T-helper 2 cell treated with Interferon-gamma antibody and Interleukin-4, amounts not matched to agents 100 ng/mL and 5 ng/mL, for 36 hours (primary cell): ENCODE results near the gene CFAP77. TPM values are rescaled to one million over a fixed set of nuclear protein-coding genes. Genes with fewer than 3 reads are reported as not detected.

Experiments
- intact Hi-C: fragments of 100-400 bp; cut with micrococcal nuclease; formaldehyde crosslinking; loops from one replicate; pipeline ENCODE4 v1.15.1; 2023
- total RNA-seq: library from RNA; stranded (reverse); gene quantifications from 2 replicates; pipeline ENCODE4 v1.2.3, GENCODE V29; 2022

Gene CFAP77
- total RNA-seq, 1 donor from 2014 or later, result not detected

DNA sequence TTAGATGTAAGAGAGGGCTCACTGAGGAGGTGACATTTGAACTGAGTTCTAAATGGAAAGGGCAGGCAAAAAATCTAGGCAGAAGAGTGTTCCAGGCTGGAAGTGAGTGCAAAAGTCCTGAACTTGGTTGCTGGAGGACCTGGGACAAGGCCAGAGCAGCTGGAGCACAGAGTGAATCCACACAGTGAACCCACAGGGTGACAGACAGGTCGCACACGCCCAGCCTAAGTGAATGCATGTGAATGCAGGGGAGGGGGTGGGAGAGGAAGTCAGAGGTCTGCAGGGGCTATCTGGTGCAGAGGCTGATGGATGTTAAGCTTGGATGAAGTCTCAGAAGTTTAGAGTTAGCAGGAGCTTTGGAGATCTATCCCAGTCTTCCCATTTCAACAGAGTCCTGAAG, 2.8 kb upstream of the CFAP77 start:
- intact Hi-C loops, result loop anchor here (5.0 to 10.0 kb wide), 2 partner anchors 242 to 265 kb away; partner anchors contain the start of genes GTF3C4 and NTNG2

DNA sequence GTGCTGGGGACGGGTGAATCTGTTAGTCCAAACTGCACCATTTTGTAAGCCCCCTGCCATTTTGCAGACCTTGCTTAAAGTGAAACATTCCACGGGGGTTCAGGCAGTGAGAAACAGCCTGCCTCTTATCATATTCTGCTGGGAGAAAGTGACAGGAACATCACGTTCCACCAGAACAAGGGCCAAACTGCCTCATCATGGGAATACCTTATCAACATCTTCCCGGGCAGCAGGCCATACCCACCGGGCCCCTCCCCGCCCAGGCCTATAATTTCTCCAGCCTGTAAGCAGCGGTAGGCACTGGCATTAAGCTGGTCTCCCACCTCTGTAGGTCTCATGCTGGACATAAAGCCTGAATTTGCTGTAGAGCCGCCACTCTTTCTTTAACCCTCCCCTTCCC, 1.5 kb upstream of the CFAP77 start:
- intact Hi-C loops, result loop anchor here (5.0 to 10.0 kb wide), 2 partner anchors 244 to 264 kb away; partner anchors contain the start of genes GTF3C4 and NTNG2

DNA sequence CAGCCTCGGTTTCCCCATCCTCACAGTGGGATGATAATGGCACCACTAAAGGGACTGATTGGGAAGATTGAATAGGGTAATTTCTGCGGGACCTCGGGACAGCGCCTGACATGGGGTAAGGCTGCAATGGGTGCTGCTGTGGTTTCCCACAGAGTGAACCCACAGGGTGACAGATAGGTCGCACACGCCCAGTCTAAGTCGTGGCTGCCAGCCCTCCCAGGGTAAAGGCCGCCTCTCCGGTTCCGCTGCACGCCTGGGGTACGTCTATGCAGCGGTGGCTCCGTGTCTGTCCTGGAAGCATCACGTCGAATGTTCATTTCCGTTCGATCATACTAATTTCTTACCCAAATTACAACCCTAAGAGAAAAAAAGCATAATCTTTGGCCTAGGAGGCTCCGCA, 631 bp downstream of the CFAP77 start:
- intact Hi-C loops, result loop anchor here (2.0 to 5.0 kb wide), 4 partner anchors 77 to 492 kb away; no protein-coding TSS in a partner anchor

DNA sequence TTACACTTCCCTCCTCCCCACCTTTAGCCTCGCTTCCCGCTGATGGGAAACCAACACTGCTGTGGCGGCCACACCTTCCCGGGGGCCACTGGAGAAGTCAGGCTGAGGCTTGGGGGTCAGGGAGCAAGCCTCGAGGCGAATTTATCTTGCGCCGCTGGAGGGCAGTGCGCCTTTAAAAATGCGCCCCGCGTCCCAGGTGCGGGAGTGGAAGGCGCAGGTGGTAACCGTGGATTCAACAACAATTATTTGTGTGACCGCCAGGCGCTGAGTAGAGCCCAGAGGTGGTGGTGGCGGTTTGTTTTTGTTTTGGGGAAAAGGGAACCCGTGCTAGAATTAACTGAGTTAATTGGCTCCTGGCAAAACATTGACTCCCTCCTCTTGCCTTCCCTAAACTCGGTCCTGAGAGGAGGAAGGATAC, 1.1 kb downstream of the CFAP77 start:
- intact Hi-C loops, result loop anchor here (2.0 to 5.0 kb wide), 4 partner anchors 76 to 492 kb away; no protein-coding TSS in a partner anchor

DNA sequence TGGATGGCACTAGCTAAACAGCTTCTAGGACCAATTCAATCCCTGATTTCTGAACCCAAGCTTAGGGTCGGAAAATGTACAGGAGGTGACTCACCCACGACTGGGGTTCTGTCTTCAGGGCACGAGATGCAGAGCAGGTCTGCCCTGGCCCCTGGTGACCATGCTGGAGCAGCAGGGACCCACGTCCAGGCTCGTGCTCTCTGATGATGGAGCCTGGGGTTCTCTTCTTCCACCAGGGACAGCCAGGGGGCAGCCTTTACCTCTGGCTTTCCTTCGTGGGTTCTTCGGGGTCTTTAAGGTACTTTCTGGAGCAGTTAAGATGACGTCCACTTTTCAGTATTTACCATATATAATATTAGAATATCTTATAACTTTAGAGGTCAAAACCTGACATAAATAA, 2.1 kb downstream of the CFAP77 start:
- intact Hi-C loops, result loop anchor here (2.0 to 5.0 kb wide), 4 partner anchors 75 to 561 kb away; no protein-coding TSS in a partner anchor

DNA sequence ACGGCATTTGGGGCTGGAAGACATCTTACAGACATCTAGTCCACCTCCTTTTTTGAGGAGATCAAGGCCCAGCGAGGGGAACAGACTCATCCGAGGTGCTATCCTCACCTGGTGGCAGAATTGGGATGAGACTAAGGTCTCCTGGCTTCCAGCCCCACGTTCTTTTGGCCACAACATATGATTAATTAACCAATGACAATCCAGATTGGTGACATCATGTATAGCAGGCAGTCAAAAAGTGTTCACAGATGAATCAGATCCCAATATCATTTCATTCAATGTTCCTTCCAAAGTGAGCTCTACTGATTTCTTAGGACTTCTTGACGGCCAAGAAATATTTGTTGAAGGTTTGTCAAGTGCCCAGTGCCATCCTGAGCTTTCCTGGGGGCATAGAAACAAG, 3.9 kb downstream of the CFAP77 start:
- intact Hi-C loops, result loop anchor here (2.0 to 5.0 kb wide), 4 partner anchors 73 to 559 kb away; no protein-coding TSS in a partner anchor

DNA sequence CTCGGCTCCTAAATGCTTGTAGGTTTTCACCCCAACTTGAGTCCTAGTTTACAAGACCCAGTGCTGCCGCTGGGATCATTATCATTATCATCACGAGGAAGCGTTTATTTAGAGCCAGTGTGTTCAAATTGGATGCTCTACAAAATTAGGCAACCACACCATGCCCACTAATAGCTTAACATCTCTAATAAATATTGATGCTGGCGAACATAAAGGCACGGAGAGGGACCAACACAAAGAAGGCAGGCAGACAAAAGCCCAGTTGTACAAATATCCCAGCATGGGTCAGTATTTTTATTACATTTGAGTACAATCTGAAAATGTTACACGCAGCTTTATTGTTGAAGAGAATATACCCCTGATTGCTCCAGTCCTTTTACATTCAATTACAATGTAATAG, 4.7 kb downstream of the CFAP77 start:
- intact Hi-C loops, result loop anchor here (5.0 kb wide), 2 partner anchors 73 to 93 kb away; no protein-coding TSS in a partner anchor

DNA sequence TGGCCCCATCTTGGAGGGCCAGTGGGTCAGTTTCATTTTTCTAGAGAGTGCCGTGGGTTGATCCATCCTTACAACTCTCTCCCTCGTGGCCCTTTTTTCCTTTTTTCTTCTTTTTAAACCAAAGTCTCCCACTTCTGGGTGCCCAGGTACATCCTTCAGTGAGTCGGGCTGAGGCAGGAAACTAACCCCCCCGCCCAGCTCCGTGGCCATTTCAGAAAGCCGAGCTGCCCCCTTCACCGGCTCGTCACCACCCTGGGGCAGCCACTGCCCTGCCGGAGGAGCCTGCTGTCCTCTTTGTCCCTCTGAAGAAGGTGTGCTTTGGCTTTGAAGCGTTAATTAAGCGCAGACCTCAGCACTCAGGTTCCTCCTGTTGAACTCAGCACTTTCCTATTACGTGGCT, 5.2 kb downstream of the CFAP77 start:
- intact Hi-C loops, result no loop called here

DNA sequence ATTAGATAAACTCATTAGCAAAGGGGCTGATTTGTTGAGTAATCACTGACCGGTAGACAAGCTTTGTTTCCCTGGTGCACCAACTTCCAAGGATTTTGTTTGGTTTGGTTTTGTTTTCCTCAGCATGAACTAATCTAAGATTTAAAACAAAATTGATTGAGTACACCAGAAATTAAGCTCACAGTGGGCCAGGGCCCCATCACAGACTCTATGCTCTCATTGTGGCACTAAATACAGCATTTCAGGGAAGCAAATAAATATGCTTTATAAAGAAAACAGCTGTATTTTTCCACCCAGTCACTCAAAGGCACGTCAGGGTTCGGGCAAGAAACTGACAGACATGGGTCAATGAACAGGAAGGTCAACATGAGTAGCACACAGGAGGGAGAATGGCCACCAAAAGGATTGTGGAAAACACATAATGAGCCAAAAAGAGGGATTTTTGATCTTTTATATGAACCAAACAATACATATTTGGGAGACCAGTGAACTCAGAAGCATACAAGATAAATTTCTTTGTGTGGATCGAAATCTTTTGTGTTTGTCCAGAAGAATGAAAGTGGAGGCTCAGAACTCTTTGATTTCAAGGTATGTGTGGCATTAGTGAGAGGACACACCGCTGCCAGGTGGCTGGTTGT, 8.8 kb downstream of the CFAP77 start:
- intact Hi-C loops, result no loop called here

DNA sequence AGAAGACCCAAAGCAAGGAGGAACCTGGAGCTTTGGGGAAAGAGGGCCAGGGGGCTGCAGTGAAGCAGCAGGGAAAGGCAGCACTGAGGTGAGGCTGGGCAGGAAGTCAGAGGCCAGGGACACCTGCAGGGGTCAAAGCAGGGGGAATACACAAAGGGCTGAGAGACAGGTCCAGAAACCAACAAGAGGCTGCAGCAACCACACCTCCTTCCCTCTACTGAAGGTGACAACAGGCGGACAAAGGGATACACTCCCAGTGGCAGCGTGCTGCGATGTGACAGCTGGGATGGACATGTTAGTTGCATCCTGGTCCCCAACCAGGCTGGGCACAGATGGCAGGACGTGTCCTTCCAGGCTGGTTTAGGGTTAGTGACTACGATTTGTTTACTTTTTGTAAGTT, 12.6 kb downstream of the CFAP77 start:
- intact Hi-C loops, result no loop called here

DNA sequence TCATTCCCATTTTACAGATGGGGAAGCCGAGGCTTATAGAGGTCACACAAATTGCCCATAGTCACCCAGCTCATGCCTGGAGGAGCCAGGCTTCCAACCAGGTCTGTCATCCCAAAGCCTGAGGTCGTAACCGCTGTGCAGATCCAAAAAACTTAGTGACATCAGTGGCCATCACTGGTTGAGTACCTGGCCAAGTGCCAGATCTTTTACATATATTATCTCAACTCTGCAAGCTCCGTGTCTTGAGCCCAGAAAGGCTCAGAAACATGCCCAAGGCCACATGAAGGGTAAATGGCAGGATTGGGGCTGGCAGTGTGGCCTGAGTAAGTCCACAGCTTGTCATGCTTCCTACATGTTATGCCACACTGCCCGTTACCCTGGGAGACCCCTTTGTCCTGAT, 13.5 kb downstream of the CFAP77 start:
- intact Hi-C loops, result no loop called here

DNA sequence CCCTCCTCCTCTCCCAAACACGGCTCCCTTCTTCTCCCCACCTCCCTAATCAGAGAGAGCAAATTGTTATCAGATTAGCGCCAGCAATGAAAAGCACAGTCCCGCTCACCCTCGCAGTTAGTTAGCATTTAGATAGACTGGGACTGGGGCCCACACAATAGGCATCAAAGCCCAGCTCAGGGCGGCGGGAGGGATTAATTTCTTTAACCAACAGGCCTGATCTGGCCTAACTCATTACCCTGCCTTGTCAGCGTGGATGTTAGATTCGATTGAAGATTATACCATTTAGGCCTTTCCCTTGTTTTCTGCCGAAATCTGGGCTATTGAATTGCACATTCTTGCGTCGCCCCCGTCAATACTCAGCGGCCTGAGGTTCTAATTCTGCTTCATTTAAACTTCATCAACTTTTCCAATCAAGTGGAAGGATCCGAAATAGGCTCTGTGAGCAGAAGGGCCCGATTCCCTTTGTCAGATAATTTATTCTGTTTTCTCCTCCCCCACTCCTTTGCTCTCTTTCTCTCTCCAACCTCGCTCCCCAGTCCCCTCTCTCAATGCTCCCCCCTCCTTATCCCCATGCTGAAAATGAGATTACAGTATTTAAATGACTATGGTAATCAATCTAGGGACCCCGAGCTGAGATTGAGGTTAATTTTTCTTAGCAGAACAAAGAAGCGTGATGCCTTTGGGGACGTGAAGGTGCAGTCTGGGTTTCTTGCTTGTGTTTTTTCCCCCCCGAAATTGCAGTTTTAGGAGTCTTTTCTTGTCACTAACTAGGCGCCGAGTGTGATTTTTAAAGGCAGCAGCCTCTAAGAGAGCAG, 15.1 kb downstream of the CFAP77 start:
- intact Hi-C loops, result no loop called here

DNA sequence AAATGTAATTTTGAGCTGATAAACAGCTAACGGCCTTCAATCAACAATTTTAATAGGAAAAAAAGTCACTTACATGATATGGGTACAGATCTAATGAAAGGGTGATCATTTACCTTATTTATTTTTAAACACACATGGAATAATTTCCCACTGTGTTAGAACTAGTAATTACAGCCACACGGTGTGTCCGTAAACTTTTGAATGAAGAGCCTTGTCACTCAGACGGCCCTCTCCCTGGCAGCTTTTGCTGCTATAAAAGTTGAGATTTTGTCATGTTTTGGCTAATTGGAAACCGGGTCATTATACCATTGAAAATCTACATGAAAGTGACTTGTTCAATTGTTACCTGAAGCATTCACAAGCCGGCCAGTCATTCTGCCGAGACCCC, 15.7 kb downstream of the CFAP77 start:
- intact Hi-C loops, result no loop called here

DNA sequence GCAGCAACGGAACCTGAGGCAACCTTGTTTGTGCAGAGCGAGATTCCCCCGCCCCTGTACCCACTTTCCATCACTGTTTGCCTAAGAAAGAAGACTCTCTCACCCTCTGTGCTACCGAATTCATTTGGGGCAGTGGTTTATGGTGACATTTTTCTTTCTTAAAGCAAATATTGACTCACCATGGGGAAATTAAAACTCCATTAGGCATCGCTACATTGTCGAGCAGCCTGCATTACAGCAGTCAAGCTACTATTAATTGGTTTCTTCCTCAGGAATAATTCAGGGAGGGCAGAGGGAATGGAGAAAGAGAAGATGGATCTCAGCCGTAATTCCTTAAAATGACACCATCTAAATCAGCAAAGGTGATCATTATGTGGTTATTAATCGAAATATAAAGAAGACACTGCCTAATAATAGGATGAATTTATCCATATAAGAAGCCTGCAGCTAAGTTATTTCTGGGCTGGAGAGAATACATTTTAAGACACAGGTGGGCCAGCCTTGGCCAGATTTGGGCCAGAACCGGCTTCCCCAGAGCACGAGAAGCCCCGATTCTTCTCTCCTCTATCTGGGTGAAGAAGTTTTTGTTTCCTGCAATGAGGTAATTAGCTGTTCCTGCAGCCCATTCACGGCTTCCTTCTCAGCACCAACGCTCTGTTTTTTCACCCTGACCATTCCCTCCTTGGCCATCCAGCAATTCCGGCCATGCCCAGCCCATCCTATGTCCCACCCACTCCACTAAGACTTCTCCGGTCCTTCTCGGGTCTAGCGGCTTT, 16.8 kb downstream of the CFAP77 start:
- intact Hi-C loops, result no loop called here

DNA sequence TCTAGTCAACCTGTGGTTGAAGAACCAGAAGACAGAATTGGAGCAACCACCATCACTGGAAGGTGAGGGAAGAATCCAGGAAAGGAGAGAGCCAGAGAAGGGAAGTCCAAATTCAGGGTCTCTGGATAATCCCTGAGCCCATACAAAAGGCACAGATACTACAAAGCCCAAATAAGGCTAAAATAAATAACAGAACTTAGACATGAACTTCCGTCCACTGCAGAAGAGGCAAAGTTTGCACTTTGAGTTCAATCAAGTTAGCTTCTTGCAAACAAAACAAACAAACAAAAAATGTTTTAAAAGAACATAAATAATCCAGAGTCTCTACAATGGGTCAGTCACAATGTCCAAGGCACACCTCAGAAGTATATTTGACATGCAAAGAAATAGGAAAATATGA, 21.0 kb downstream of the CFAP77 start:
- intact Hi-C loops, result no loop called here

DNA sequence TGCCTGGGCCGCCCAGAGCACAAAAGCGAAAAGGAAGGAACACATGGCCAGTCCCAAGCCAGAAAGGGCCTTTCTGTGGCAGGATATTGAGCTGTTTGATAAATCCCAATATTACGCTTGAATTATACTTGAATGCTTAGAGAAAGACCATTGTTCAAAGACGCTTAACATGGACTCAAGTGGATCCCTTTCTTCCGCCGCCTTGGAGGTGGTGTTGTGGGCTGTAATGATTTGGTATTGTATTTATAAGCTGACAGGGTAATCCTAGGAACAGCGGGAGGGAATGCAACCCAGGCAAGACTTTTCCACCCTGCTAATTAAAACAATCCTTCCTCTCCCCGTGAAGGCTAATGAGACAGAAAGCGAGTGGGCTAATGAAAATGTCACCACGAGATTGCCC, 24.9 kb downstream of the CFAP77 start:
- intact Hi-C loops, result no loop called here

DNA sequence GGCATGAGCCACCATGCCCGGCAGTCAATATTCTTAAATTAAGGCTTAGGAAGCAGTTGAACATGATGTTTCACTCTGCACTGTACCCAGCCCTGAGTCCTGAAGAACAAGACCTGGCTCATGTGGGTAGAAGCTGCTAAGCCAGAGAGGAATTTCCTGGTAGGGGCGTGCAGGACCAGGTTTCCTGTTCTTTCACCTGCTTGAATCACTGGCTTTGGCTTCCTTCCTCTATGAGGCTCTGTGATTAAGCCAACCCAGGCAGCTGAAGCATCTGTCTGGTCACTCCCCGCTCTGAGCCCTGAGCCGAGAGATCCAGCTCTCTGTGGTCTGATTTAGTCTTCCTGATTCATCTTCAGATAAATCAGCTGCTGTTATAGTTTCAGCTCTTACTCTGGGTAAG, 29.1 kb downstream of the CFAP77 start:
- intact Hi-C loops, result no loop called here

DNA sequence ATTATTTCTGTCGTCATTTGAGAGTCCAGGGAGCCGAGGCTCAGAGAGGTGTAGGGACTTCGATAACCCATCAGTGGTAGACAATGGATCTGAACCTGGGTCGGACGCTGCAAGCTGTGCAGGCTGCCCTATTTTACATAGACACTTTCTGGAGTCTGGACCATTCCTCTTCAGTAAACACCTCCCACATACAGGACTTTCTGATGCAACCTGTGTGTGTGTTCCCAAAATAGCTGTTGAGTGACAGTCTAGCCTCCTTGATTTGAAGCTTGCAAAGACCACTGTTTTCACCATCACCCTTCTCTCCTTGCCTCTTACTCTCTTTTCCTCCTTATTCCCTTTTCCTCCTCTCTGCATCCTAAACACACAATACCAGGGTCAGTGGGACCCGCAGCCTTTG, 30.7 kb downstream of the CFAP77 start:
- intact Hi-C loops, result no loop called here

DNA sequence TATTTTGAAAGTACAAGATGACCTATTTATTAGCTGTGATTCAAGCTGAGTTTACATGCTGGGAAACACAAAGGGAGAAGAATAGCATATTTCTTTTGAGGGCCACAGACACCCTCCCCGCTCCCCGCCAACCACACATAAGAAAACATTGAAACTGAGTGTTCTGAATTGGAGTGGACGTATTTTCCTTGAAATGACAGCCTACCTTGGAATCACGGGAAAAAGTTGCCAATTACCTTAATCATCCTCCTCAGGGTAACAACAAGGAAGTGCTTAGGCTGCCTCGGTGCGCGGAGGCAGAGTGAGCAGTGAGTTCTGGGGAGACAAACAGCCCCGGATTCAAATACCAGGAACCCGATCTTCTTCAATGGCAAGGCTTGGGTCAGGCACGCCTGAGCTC, 31.4 kb downstream of the CFAP77 start:
- intact Hi-C loops, result no loop called here

DNA sequence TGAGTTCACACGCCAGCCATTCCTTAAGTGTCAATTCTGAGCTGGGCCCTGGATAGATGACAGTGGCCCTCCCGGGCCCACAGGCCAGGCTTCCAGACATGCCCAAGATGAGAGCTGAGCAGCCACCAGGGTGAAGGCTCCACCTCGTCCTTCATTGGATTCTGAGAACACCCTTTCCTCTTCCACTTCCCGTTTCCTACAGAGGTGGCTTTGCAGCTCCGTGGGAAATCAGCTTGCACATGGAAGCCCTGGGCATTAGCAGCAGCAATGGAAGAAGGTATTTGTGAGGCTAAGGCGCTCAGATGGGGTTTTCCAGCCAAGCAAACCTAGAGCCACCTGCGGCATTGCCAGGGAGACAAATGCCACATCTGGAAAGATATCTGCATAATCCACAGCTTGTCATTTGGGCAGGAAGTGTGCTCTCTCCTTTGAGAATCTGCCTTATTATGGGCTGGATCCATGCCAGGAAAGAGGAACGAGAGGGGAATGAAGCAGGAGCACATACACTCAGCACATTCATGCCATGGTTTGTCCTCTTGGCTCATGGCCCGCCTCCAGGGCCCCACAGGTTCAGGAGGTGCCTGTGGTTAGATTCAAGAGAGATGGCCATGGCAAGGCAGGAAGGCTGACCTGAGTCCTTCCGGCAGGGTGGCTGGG, 34.1 kb downstream of the CFAP77 start:
- intact Hi-C loops, result no loop called here

DNA sequence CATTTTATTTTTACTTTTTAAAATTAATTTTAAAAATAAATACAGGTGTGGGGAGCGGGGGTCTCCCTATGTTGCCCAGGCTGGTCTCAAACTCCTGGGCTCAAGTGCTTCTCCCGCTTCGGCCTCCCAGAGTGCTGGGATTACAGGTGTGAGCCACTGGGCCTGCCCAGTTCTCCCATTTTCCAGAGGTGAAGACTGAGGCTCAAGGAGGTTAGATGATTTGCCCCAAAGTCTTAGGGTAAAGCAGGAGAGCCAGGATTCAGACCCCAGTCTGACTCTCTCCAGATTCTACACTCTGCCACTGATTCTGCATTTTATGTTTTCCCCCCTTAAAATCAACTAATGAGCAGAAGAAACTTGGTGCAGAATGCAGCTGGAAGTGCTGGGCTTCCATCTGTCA, 36.9 kb downstream of the CFAP77 start:
- intact Hi-C loops, result no loop called here
